Type B pancreatic cell (in vitro differentiated cells): ENCODE results near the gene GPR18. TPM values are rescaled to one million over a fixed set of nuclear protein-coding genes. Genes with fewer than 3 reads are reported as not detected.

Experiments
- DNase-seq: peaks from one replicate; pipeline ENCODE4 v3.0.0; 2021; ENCODE audit warnings: mixed read lengths; ENCODE audit not compliant: unreplicated experiment; ENCODE audit errors: extremely low spot score
- H3K27ac Mint-ChIP-seq: 2 replicates; pipeline ENCODE4 v1.8.0; 2021; ENCODE audit warnings: mild to moderate bottlenecking, mixed read lengths
- H3K27me3 Mint-ChIP-seq: 2 replicates; pipeline ENCODE4 v1.8.0; 2021; ENCODE audit warnings: mixed read lengths
- H3K36me3 Mint-ChIP-seq: 2 replicates; pipeline ENCODE4 v1.8.0; 2021; ENCODE audit warnings: mixed read lengths
- H3K4me1 Mint-ChIP-seq: one replicate; pipeline ENCODE4 v1.8.0; 2021; ENCODE audit warnings: mixed read lengths; ENCODE audit not compliant: unreplicated experiment
- H3K4me3 Mint-ChIP-seq: 2 replicates; pipeline ENCODE4 v1.8.0; 2021; ENCODE audit warnings: mild to moderate bottlenecking, mixed read lengths
- H3K9me3 Mint-ChIP-seq: 2 replicates; pipeline ENCODE4 v1.8.0; 2021; ENCODE audit warnings: mixed read lengths
- CTCF ChIP-seq: fragments of 200-600 bp; sonication (generic); conservative IDR thresholded peaks from 2 replicates; pipeline ENCODE4 v1.5.0; 2021; ENCODE audit warnings: antibody characterized with exemption, mild to moderate bottlenecking
- total RNA-seq: library from RNA; stranded (reverse); gene quantifications from 2 replicates; pipeline ENCODE4 v1.2.1, GENCODE V29; 2021; ENCODE audit warnings: low replicate concordance

Gene GPR18
- total RNA-seq, 1 donor from 2014 or later, result not detected

DNA sequence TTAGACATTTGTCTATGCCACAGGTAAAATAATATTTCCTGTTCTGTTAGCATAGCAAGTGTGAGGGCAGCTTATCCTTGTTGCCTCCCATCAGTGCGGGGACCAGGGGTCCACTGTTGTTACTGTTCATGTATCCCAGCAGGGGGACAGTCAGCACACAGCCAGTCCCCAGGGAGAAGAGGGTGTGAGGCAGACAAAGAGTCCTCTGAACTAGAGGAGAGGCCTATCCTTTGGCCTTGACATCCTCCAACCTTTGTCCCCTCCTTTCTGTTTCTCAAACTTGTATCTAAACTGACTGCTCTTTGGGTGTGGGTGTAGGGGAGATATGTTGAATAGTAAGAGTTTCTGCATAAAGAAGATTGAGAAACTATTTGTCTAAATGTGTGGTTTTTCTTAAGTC, 2.9 kb upstream of the GPR18 start:
- peaks cover 17% of the 10 kb centered on the region for H3K4me1 Mint-ChIP-seq
- peaks cover 4% of the 10 kb centered on the region for H3K36me3 Mint-ChIP-seq
- TF ChIP-seq CTCF, result no peak
- no peak for DNase-seq
- H3K4me3 Mint-ChIP-seq, result no peak overlapping the region
- no peak overlapping the region for H3K27ac Mint-ChIP-seq
- no peaks in the 10 kb centered on the region for H3K9me3 Mint-ChIP-seq
- no peaks in the 10 kb centered on the region for H3K27me3 Mint-ChIP-seq

- Mint-ChIP-seq H3K27ac (no peak overlapping the region), H3K27me3 (no peaks in the 10 kb centered on the region), H3K4me3 (no peak overlapping the region), H3K36me3 (peaks cover 7% of the 10 kb centered on the region), H3K9me3 (no peaks in the 10 kb centered on the region), H3K4me1 (peaks cover 13% of the 10 kb centered on the region)
- no peak for DNase-seq
- TF ChIP-seq CTCF, result no peak
Observed at GRCh38 chr13:99260216-99260615, 2.0 kb upstream of the GPR18 start.

GRCh38 chr13:99258946-99259345, 767 bp upstream of the GPR18 start:
- Mint-ChIP-seq H3K27me3 (no peaks in the 10 kb centered on the region), H3K36me3 (peaks cover 16% of the 10 kb centered on the region), H3K4me1 (peaks cover 16% of the 10 kb centered on the region), H3K9me3 (no peaks in the 10 kb centered on the region), H3K4me3 (no peak overlapping the region), H3K27ac (no peak overlapping the region)
- DNase-seq, result no peak
- TF ChIP-seq CTCF, result no peak

- no peak overlapping the region for H3K27ac Mint-ChIP-seq
- H3K27me3 Mint-ChIP-seq, result no peaks in the 10 kb centered on the region
- peaks cover 17% of the 10 kb centered on the region for H3K36me3 Mint-ChIP-seq
- no peak for DNase-seq
- H3K4me3 Mint-ChIP-seq, result no peak overlapping the region
- H3K9me3 Mint-ChIP-seq, result no peaks in the 10 kb centered on the region
- TF ChIP-seq CTCF, result no peak
- H3K4me1 Mint-ChIP-seq, result peaks cover 8% of the 10 kb centered on the region
Observed at GRCh38 chr13:99257291-99257690, 888 bp downstream of the GPR18 start.

DNA sequence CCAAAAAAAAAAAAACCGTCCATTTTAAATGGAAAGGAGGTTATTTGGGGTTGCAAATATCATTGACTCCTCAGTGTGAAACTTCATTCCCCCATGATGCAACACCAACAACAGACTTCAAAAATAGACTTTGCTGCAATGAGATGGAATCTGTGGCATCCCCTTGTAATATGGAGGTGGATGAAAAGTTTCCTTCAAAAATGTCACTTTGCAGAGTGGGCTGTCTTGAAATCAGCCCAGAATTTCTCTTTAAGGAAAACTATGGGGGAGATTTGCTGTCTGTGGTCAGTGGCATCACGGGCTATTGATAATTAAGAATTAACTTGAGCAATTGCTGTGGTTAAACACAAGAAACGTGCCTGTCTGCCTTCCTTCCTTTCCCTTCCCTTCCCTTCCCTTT, 1.5 kb downstream of the GPR18 start:
- DNase-seq, result no peak
- H3K36me3 Mint-ChIP-seq, result peaks cover 22% of the 10 kb centered on the region
- H3K4me3 Mint-ChIP-seq, result no peak overlapping the region
- peaks cover 8% of the 10 kb centered on the region for H3K4me1 Mint-ChIP-seq
- no peaks in the 10 kb centered on the region for H3K27me3 Mint-ChIP-seq
- no peaks in the 10 kb centered on the region for H3K9me3 Mint-ChIP-seq
- no peak overlapping the region for H3K27ac Mint-ChIP-seq
- TF ChIP-seq CTCF, result no peak

DNA sequence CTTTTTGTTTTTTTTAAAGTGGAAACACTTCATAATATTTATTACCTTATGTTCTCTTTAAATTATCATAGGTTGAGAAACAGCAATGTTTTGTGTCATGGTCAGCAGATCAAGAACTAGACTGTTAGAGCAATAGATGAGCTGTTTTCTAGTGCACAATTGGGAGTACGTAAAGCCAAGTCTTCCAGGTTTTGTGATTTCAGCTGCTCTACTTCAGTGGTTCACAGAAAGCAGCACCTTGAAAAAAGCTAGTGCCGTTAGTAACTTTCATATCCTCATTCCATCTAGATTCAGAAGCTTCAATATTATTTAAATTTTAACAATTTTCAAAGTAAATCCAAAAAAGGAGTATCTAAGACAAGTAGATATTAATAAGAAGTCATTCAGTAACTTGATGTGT, 1.9 kb downstream of the GPR18 start:
- H3K9me3 Mint-ChIP-seq, result no peaks in the 10 kb centered on the region
- no peaks in the 10 kb centered on the region for H3K27me3 Mint-ChIP-seq
- no peak for DNase-seq
- H3K36me3 Mint-ChIP-seq, result peaks cover 24% of the 10 kb centered on the region
- TF ChIP-seq CTCF, result no peak
- H3K27ac Mint-ChIP-seq, result no peak overlapping the region
- peaks cover 8% of the 10 kb centered on the region for H3K4me1 Mint-ChIP-seq
- H3K4me3 Mint-ChIP-seq, result no peak overlapping the region
